Uterus (tissue), 4 donors: ENCODE results near the gene RAB19. TPM values are rescaled to one million over a fixed set of nuclear protein-coding genes. Genes with fewer than 3 reads are reported as not detected.

Source experiments
- DNase-seq, 2 donors: peaks; one replicate each; pipeline ENCODE4 v3.0.0-alpha.2; 2019 to 2020
- H3K27ac ChIP-seq, 2 donors: fragments of 200-600 bp; sonication (generic); 1 replicate in 1 of 2; 2 replicates in 1 of 2; pipeline ENCODE4 v1.5.1; 2016 to 2018
- H3K27me3 ChIP-seq, 2 donors: fragments of 200-600 bp; sonication (generic); one replicate each; pipeline ENCODE4 v1.5.1; 2018 to 2019; ENCODE audit warnings: control low read depth in 1 of 2
- H3K36me3 ChIP-seq, 2 donors: fragments of 200-600 bp; sonication (generic); one replicate each; pipeline ENCODE4 v1.5.1; 2019; ENCODE audit warnings: control low read depth in 1 of 2
- H3K4me1 ChIP-seq, 2 donors: fragments of 200-600 bp; sonication (generic); one replicate each; pipeline ENCODE4 v1.5.1; 2018 to 2019; ENCODE audit warnings: control low read depth in 1 of 2
- H3K4me3 ChIP-seq, 2 donors: fragments of 200-600 bp; sonication (generic); 1 replicate in 1 of 2; 2 replicates in 1 of 2; pipeline ENCODE4 v1.5.1; 2018 to 2019; ENCODE audit warnings: mild to moderate bottlenecking in 1 of 2
- H3K9me3 ChIP-seq, 2 donors: fragments of 200-600 bp; sonication (generic); one replicate each; pipeline ENCODE4 v1.5.1; 2019; ENCODE audit warnings: control low read depth in 1 of 2
- POLR2A ChIP-seq, 2 donors: fragments of 450-650 bp; IDR thresholded peaks; one replicate each; pipeline ENCODE4 v1.6.1; 2016; ENCODE audit warnings: antibody characterized with exemption in 2 of 2, mild to moderate bottlenecking in 1 of 2, moderate library complexity in 1 of 2
- intact Hi-C: fragments of 100-400 bp; cut with DNase I; formaldehyde crosslinking; loops from one replicate; pipeline ENCODE4 v1.15.1; 2023; ENCODE audit warnings: low total_unique reads
- small RNA-seq: library from RNA; depleted of rRNA; stranded (forward); fragments of <200 nt; gene quantifications from one replicate; pipeline ENCODE3, GENCODE V24; 2016
- total RNA-seq, 4 donors: library from RNA; depleted of rRNA in 3 of 4; stranded (reverse); fragments of >200 nt in 3 of 4; gene quantifications; one replicate each; pipeline versions ENCODE4 v1.1.0 to v1.2.4, GENCODE V29; 2014 to 2023
- TF ChIP-seq, protein P1 (sequence below), 4 experiments: fragments of 200-600 bp in 2 of 4; fragments of 450-650 bp in 2 of 4; sonication (generic) in 2 of 4; IDR thresholded peaks; one replicate each; pipeline ENCODE4 v1.5.1; 2016 to 2019; ENCODE audit warnings: antibody characterized with exemption in 4 of 4, mild to moderate bottlenecking in 2 of 4, moderate library complexity in 1 of 4
- donor health status: DM: yes; HTN: yes; CAD: no.

RAB19 gene
- total RNA-seq, 4 donors from 2014 or later = not detected

DNA sequence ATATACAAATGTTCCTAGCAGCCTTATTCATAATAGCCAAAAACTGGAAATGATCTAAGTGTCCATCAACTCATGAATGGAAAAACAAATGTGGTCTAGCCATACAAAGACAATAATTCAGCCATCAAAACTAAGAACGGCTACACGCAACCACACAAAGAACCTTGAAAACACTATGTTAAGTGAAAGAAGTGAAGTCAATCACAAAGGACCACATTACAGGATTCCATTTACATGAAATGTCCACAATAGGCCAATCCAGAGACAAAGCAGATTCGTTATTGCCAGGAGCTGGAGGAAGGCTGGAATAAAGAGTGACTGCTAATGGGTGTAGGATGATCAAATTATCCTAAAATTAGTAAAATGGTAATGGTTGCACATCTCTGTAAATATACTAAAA is 54.3 kb downstream of the RAB19 start:
- TF ChIP-seq, protein P1, sequence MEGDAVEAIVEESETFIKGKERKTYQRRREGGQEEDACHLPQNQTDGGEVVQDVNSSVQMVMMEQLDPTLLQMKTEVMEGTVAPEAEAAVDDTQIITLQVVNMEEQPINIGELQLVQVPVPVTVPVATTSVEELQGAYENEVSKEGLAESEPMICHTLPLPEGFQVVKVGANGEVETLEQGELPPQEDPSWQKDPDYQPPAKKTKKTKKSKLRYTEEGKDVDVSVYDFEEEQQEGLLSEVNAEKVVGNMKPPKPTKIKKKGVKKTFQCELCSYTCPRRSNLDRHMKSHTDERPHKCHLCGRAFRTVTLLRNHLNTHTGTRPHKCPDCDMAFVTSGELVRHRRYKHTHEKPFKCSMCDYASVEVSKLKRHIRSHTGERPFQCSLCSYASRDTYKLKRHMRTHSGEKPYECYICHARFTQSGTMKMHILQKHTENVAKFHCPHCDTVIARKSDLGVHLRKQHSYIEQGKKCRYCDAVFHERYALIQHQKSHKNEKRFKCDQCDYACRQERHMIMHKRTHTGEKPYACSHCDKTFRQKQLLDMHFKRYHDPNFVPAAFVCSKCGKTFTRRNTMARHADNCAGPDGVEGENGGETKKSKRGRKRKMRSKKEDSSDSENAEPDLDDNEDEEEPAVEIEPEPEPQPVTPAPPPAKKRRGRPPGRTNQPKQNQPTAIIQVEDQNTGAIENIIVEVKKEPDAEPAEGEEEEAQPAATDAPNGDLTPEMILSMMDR (IDR thresholded peaks at IDR 0.05) = no peak
- no peak for TF ChIP-seq POLR2A (IDR thresholded peaks at IDR 0.05)
- Histone ChIP-seq H3K9me3 (no peaks in the 10 kb centered on the region), H3K36me3 (no peaks in the 10 kb centered on the region), H3K4me1 (no peaks in the 10 kb centered on the region), H3K4me3 (no peak overlapping the region), H3K27me3 (no peaks in the 10 kb centered on the region), H3K27ac (no peak overlapping the region)
- no peak for DNase-seq
- intact Hi-C loops = no loop called here

DNA sequence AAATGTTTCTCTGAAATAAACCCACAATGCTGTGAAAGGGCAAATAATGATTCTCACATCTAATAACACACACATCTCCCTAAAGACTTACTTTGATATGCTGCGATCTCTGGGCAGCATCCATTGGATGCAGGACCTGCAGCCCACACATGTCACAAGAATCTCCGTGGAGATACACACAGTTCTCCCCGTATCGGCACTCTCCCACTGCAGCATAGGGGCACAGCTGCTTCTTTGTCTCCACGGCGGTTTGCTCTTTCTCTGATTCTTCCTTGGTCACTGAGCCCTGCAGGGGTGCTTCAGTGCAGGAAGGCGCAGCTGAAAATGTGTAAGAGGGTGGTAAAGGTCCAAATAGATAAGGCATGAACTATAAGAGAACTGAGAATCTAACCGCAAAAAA is 55.1 kb downstream of the RAB19 start:
- no peak overlapping the region for H3K27ac ChIP-seq
- intact Hi-C loops = no loop called here
- TF ChIP-seq, protein P1 (IDR thresholded peaks at IDR 0.05) = no peak
- no peak for TF ChIP-seq POLR2A (IDR thresholded peaks at IDR 0.05)
- H3K4me1 ChIP-seq = no peaks in the 10 kb centered on the region
- H3K9me3 ChIP-seq = no peaks in the 10 kb centered on the region
- H3K36me3 ChIP-seq = no peaks in the 10 kb centered on the region
- no peaks in the 10 kb centered on the region for H3K27me3 ChIP-seq
- H3K4me3 ChIP-seq = no peak overlapping the region
- no peak for DNase-seq

DNA sequence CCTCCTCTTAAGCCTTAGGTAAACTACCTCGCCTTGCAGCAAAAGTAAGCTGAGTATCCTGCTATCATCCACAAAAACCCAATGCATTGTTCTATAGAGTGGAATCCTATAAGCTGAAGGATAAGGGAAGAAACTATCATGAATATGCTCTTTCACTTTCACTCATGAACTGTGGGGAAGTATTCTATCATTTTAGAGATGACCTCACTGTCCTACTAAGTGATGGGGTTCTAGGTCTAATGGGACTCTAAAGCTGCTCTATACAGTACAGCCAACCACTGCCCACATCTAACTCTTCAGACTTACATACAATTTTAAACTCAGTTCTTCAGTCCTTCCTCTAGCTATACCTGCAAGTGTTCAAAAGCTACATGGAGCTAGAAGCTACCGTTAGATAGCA is 59.3 kb downstream of the RAB19 start:
- Histone ChIP-seq H3K4me1 (no peaks in the 10 kb centered on the region), H3K36me3 (no peaks in the 10 kb centered on the region), H3K27ac (no peak overlapping the region), H3K4me3 (no peak overlapping the region), H3K27me3 (no peaks in the 10 kb centered on the region), H3K9me3 (no peaks in the 10 kb centered on the region)
- no peak for TF ChIP-seq POLR2A (IDR thresholded peaks at IDR 0.05)
- TF ChIP-seq, protein P1 (IDR thresholded peaks at IDR 0.05) = no peak
- no peak for DNase-seq
- intact Hi-C loops = no loop called here

DNA sequence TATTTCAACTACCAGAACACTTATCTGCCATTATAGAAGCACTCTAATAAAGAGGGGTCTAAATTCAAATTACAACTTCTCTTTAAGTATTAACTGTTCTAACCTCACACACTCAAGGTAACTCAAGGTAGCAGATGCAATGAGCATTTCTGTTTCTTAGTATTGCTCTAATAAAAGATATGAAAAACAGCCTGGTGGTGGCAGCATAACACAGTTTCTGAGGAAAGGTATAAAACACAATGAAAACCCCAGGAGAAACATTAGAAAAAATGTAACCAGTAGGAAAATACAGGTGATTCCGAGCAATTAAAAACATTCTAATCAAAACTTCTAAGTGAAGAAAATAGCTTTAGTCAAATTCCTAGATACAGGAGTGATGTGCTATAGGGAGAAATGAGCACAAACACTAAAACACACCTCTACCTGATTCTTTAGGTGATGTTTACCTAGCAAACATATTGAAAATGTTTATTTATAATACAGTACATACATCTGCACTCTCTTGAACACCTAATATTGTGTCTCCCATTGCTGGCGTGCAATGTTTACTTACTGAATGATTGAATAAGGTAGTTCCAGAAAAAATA is 72.0 kb downstream of the RAB19 start:
- TF ChIP-seq, protein P1 (IDR thresholded peaks at IDR 0.05) = peak; percentile 43 to 57 (median 54)
- no peak for TF ChIP-seq POLR2A (IDR thresholded peaks at IDR 0.05)
- H3K4me1 ChIP-seq = no peaks in the 10 kb centered on the region
- peak in 1 of 2 donors; percentile 40 for DNase-seq
- H3K27ac ChIP-seq = no peak overlapping the region
- no peaks in the 10 kb centered on the region for H3K9me3 ChIP-seq
- no peak overlapping the region for H3K4me3 ChIP-seq
- no peaks in the 10 kb centered on the region for H3K27me3 ChIP-seq
- intact Hi-C loops = no loop called here
- H3K36me3 ChIP-seq = no peaks in the 10 kb centered on the region

DNA sequence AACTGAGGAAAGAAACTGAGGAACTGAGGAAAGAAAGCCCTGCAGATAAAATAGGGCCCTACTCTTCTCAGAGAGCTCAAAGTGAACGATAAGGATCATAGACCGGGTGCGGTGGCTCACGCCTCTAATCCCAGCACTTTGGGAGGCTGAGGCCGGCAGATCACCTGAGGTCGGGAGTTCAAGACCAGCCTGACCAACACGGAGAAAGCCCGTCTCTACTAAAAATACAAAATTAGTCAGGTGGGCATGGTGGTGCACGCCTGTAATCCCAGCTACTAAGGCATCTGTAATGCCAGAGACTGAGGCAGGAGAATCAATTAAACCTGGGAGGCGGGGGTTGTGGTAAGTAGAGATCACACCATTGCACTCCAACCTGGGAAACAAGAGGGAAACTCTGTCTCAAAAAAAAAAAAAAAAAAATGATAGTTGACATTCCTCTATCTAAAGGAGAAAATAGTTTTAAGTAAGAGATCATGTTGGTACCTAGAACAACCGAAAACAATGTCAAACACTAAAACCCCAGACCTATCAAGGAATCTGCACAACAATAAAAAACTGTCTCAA is 72.9 kb downstream of the RAB19 start:
- no peak for DNase-seq
- no peak overlapping the region for H3K27ac ChIP-seq
- TF ChIP-seq POLR2A (IDR thresholded peaks at IDR 0.05) = no peak
- TF ChIP-seq, protein P1 (IDR thresholded peaks at IDR 0.05) = no peak
- no peaks in the 10 kb centered on the region for H3K36me3 ChIP-seq
- H3K4me3 ChIP-seq = no peak overlapping the region
- H3K27me3 ChIP-seq = no peaks in the 10 kb centered on the region
- H3K9me3 ChIP-seq = no peaks in the 10 kb centered on the region
- intact Hi-C loops = no loop called here
- no peaks in the 10 kb centered on the region for H3K4me1 ChIP-seq

Small RNA genes within 50 kb of the gene (small RNA-seq; reads per million reads assigned to genes)
- gene RNA5SP247 (not detected), gene RNA5SP248 (10.8 reads per million, percentile 90 among the genes with 10 or more reads in this experiment)

Other genes starting within 250 kb of the RAB19 start
- gene KDM7A, start 227.1 kb upstream of the RAB19 start, total RNA-seq = 10 to 100 TPM in 3 of 4 donors, 1 to 10 TPM in 1; 4.1 to 17.5 (median 12.4) TPM
- gene SLC37A3, start 5.5 kb upstream of the RAB19 start, total RNA-seq = 100 to 1,000 TPM in 3 of 4 donors, 10 to 100 TPM in 1; 87.9 to 359 (median 148) TPM
- 10 to 100 TPM; 11.0 to 81.6 (median 54.4) TPM for gene MKRN1, start 75.4 kb downstream of the RAB19 start, total RNA-seq
- 10 to 100 TPM in 3 of 4 donors, 1 to 10 TPM in 1; 9.1 to 84.8 (median 35.5) TPM for gene DENND2A, start 236.8 kb downstream of the RAB19 start, total RNA-seq